Activated naive CD4-positive, alpha-beta T cell treated with anti-CD3 and anti-CD28 coated beads for 36 hours (primary cell): ENCODE measurements around the gene ZNF423. TPM values are rescaled to one million over a fixed set of nuclear protein-coding genes. Genes with fewer than 3 reads are reported as not detected.
"Not testable (repeated sequence)": the region's sequence is repeated elsewhere in the genome, so short reads cannot be mapped to it uniquely, and the experiment has no call there.

Source experiments
- CTCF ChIA-PET: fragments of 350-600 bp; sonication (Branson Sonifier 250); formaldehyde crosslinking; loops from one replicate; lab custom pipeline; 2021; ENCODE audit warnings: antibody characterized with exemption; lab: Charles Lee
- DNase-seq: peaks from one replicate; pipeline ENCODE4 v3.0.0-alpha.2; 2020
- H3K27ac Mint-ChIP-seq: one replicate; pipeline ENCODE4 v1.8.0; 2021; ENCODE audit warnings: mild to moderate bottlenecking, mixed read lengths
- H3K27me3 Mint-ChIP-seq: one replicate; pipeline ENCODE4 v1.8.0; 2021; ENCODE audit warnings: low read depth, mixed read lengths
- H3K36me3 Mint-ChIP-seq: one replicate; pipeline ENCODE4 v1.8.0; 2021; ENCODE audit warnings: low read depth, mixed read lengths
- H3K4me1 Mint-ChIP-seq: one replicate; pipeline ENCODE4 v1.8.0; 2021; ENCODE audit warnings: low read depth, mixed read lengths
- H3K4me3 Mint-ChIP-seq: one replicate; pipeline ENCODE4 v1.8.0; 2021; ENCODE audit warnings: mild to moderate bottlenecking, moderate library complexity, mixed read lengths
- H3K9me3 Mint-ChIP-seq: one replicate; pipeline ENCODE4 v1.8.0; 2021; ENCODE audit warnings: mixed read lengths
- intact Hi-C: fragments of 100-400 bp; cut with micrococcal nuclease; formaldehyde crosslinking; loops from one replicate; pipeline ENCODE4 v1.15.1; 2023
- total RNA-seq, 2 experiments: library from RNA; stranded (reverse); gene quantifications; one replicate each; pipeline ENCODE4 v1.2.3, GENCODE V29; 2021

ZNF423 gene
- total RNA-seq, 2 experiments from 2014 or later: 0.05 TPM; not detected in 1

GRCh38 chr16:49513040-49513439, 342.9 kb downstream of the ZNF423 start:
- CTCF ChIA-PET: no interaction called here
- Mint-ChIP-seq H3K27ac (no peak overlapping the region), H3K4me1 (no peaks in the 10 kb centered on the region), H3K9me3 (no peaks in the 10 kb centered on the region), H3K36me3 (no peaks in the 10 kb centered on the region), H3K27me3 (no peaks in the 10 kb centered on the region), H3K4me3 (no peak overlapping the region)
- peak; percentile 36 for DNase-seq
- intact Hi-C loops: loop anchor here (5.0 kb wide), 1 partner anchor 79 kb away; no protein-coding TSS in a partner anchor

- no peak overlapping the region for H3K4me3 Mint-ChIP-seq
- no peaks in the 10 kb centered on the region for H3K27me3 Mint-ChIP-seq
- no peaks in the 10 kb centered on the region for H3K9me3 Mint-ChIP-seq
- no peak overlapping the region for H3K27ac Mint-ChIP-seq
- no peaks in the 10 kb centered on the region for H3K36me3 Mint-ChIP-seq
- no peaks in the 10 kb centered on the region for H3K4me1 Mint-ChIP-seq
- CTCF ChIA-PET: no interaction called here
- intact Hi-C loops: loop anchor here (5.0 kb wide), 1 partner anchor 82 kb away; no protein-coding TSS in a partner anchor
- no peak for DNase-seq
These were observed 345.1 kb downstream of the ZNF423 start for GRCh38 chr16:49510654-49511305.

GRCh38 chr16:49510141-49510540, 345.8 kb downstream of the ZNF423 start:
- H3K27me3 Mint-ChIP-seq: no peaks in the 10 kb centered on the region
- no peak overlapping the region for H3K27ac Mint-ChIP-seq
- intact Hi-C loops: loop anchor here (5.0 kb wide), 1 partner anchor 82 kb away; no protein-coding TSS in a partner anchor
- H3K9me3 Mint-ChIP-seq: no peaks in the 10 kb centered on the region
- H3K4me3 Mint-ChIP-seq: no peak overlapping the region
- DNase-seq: no peak
- no peaks in the 10 kb centered on the region for H3K36me3 Mint-ChIP-seq
- H3K4me1 Mint-ChIP-seq: no peaks in the 10 kb centered on the region
- CTCF ChIA-PET: no interaction called here

- H3K27ac Mint-ChIP-seq, H3K27me3 Mint-ChIP-seq, intact Hi-C loops, CTCF ChIA-PET, H3K9me3 Mint-ChIP-seq, H3K36me3 Mint-ChIP-seq, DNase-seq, H3K4me3 Mint-ChIP-seq, H3K4me1 Mint-ChIP-seq: not testable (repeated sequence)
These were observed 349.6 kb downstream of the ZNF423 start for GRCh38 chr16:49506058-49507013.

GRCh38 chr16:49505556-49505955, 350.4 kb downstream of the ZNF423 start:
- CTCF ChIA-PET: no interaction called here
- Mint-ChIP-seq H3K4me3 (no peak overlapping the region), H3K27ac (no peak overlapping the region), H3K27me3 (no peaks in the 10 kb centered on the region), H3K36me3 (no peaks in the 10 kb centered on the region), H3K9me3 (no peaks in the 10 kb centered on the region), H3K4me1 (peaks cover 4% of the 10 kb centered on the region)
- no peak for DNase-seq
- intact Hi-C loops: no loop called here

GRCh38 chr16:49504626-49505025, 351.3 kb downstream of the ZNF423 start:
- H3K4me1 Mint-ChIP-seq: peaks cover 4% of the 10 kb centered on the region
- H3K36me3 Mint-ChIP-seq: no peaks in the 10 kb centered on the region
- DNase-seq: no peak
- intact Hi-C loops: no loop called here
- no peaks in the 10 kb centered on the region for H3K9me3 Mint-ChIP-seq
- H3K4me3 Mint-ChIP-seq: no peak overlapping the region
- H3K27ac Mint-ChIP-seq: no peak overlapping the region
- CTCF ChIA-PET: no interaction called here
- H3K27me3 Mint-ChIP-seq: no peaks in the 10 kb centered on the region

GRCh38 chr16:49504023-49504364, 351.9 kb downstream of the ZNF423 start:
- intact Hi-C loops: no loop called here
- CTCF ChIA-PET: no interaction called here

GRCh38 chr16:49503256-49504022, 352.5 kb downstream of the ZNF423 start:
- H3K36me3 Mint-ChIP-seq: no peaks in the 10 kb centered on the region
- no peaks in the 10 kb centered on the region for H3K9me3 Mint-ChIP-seq
- H3K27ac Mint-ChIP-seq: no peak overlapping the region
- intact Hi-C loops: no loop called here
- CTCF ChIA-PET: no interaction called here
- no peak overlapping the region for H3K4me3 Mint-ChIP-seq
- peaks cover 4% of the 10 kb centered on the region for H3K4me1 Mint-ChIP-seq
- H3K27me3 Mint-ChIP-seq: no peaks in the 10 kb centered on the region
- no peak for DNase-seq

More at GRCh38 chr16:49504023-49504364, 351.9 kb downstream of the ZNF423 start:
- no peaks in the 10 kb centered on the region for H3K9me3 Mint-ChIP-seq
- H3K27ac Mint-ChIP-seq: no peak overlapping the region
- DNase-seq: no peak
- H3K27me3 Mint-ChIP-seq: no peaks in the 10 kb centered on the region
- no peaks in the 10 kb centered on the region for H3K36me3 Mint-ChIP-seq
- peaks cover 4% of the 10 kb centered on the region for H3K4me1 Mint-ChIP-seq
- no peak overlapping the region for H3K4me3 Mint-ChIP-seq

GRCh38 chr16:49502136-49502881, 353.6 kb downstream of the ZNF423 start:
- Mint-ChIP-seq H3K27ac (no peak overlapping the region), H3K36me3 (no peaks in the 10 kb centered on the region), H3K9me3 (no peaks in the 10 kb centered on the region), H3K27me3 (no peaks in the 10 kb centered on the region), H3K4me1 (peaks cover 4% of the 10 kb centered on the region), H3K4me3 (no peak overlapping the region)
- intact Hi-C loops: no loop called here
- CTCF ChIA-PET: no interaction called here
- DNase-seq: no peak

GRCh38 chr16:49499869-49500610, 355.9 kb downstream of the ZNF423 start:
- peaks cover 4% of the 10 kb centered on the region for H3K4me1 Mint-ChIP-seq
- no peak overlapping the region for H3K4me3 Mint-ChIP-seq
- CTCF ChIA-PET: no interaction called here
- no peak overlapping the region for H3K27ac Mint-ChIP-seq
- no peaks in the 10 kb centered on the region for H3K36me3 Mint-ChIP-seq
- H3K27me3 Mint-ChIP-seq: no peaks in the 10 kb centered on the region
- intact Hi-C loops: no loop called here
- H3K9me3 Mint-ChIP-seq: no peaks in the 10 kb centered on the region
- no peak for DNase-seq

GRCh38 chr16:49499414-49499785, 356.5 kb downstream of the ZNF423 start:
- DNase-seq: no peak
- intact Hi-C loops: no loop called here
- Mint-ChIP-seq H3K27me3 (no peaks in the 10 kb centered on the region), H3K9me3 (no peaks in the 10 kb centered on the region), H3K4me1 (peaks cover 4% of the 10 kb centered on the region), H3K27ac (no peak overlapping the region), H3K36me3 (no peaks in the 10 kb centered on the region), H3K4me3 (no peak overlapping the region)
- CTCF ChIA-PET: no interaction called here
